NCI-H226 (cell line): ENCODE data around the gene ASB7.
"Not testable (repeated sequence)": the region's sequence is repeated elsewhere in the genome, so short reads cannot be mapped to it uniquely, and the experiment has no call there.

ENCODE experiments used
- DNase-seq: peaks from one replicate; pipeline ENCODE4 v3.0.0-alpha.2; 2015

Gene ASB7

GRCh38 chr15:100653608-100654007, 51.2 kb downstream of the ASB7 start:
- no peak for DNase-seq

GRCh38 chr15:100658895-100659294, 56.5 kb downstream of the ASB7 start:
- no peak for DNase-seq

GRCh38 chr15:100661156-100661555, 58.8 kb downstream of the ASB7 start:
- no peak for DNase-seq

- no peak for DNase-seq
These were observed 60.9 kb downstream of the ASB7 start for GRCh38 chr15:100663086-100663914.

- no peak for DNase-seq
These were observed 61.5 kb downstream of the ASB7 start for GRCh38 chr15:100663915-100664281.

GRCh38 chr15:100665570-100665969, 63.2 kb downstream of the ASB7 start:
- peak; percentile 63 for DNase-seq

- no peak for DNase-seq
These were observed 65.3 kb downstream of the ASB7 start for GRCh38 chr15:100667405-100668347.

GRCh38 chr15:100668348-100668745, 66.0 kb downstream of the ASB7 start:
- DNase-seq: no peak

GRCh38 chr15:100669260-100669659, 66.9 kb downstream of the ASB7 start:
- DNase-seq: no peak

- DNase-seq: no peak
These were observed 68.2 kb downstream of the ASB7 start for GRCh38 chr15:100670505-100671021.

GRCh38 chr15:100671124-100671680, 68.8 kb downstream of the ASB7 start:
- no peak for DNase-seq

- DNase-seq: peak; percentile 64
These were observed 69.6 kb downstream of the ASB7 start for GRCh38 chr15:100671858-100672543.

- no peak for DNase-seq
These were observed 70.6 kb downstream of the ASB7 start for GRCh38 chr15:100672959-100673358.

- not testable (repeated sequence) for DNase-seq
These were observed 76.8 kb downstream of the ASB7 start for GRCh38 chr15:100679151-100679550.

- no peak for DNase-seq
These were observed 78.3 kb downstream of the ASB7 start for GRCh38 chr15:100680726-100681125.

GRCh38 chr15:100681335-100681746, 79.0 kb downstream of the ASB7 start:
- DNase-seq: no peak

- DNase-seq: no peak
These were observed 80.1 kb downstream of the ASB7 start for GRCh38 chr15:100682468-100682867.

- no peak for DNase-seq
These were observed 81.0 kb downstream of the ASB7 start for GRCh38 chr15:100683434-100683833.

- DNase-seq: no peak
These were observed 82.2 kb downstream of the ASB7 start for GRCh38 chr15:100684591-100684990.

- no peak for DNase-seq
These were observed 83.8 kb downstream of the ASB7 start for GRCh38 chr15:100686021-100686724.

GRCh38 chr15:100686725-100687473, 84.5 kb downstream of the ASB7 start:
- peak; percentile 74 for DNase-seq
